ENCODE data around the gene RSPH6A.

- TF ChIP-seq, protein P1, sequence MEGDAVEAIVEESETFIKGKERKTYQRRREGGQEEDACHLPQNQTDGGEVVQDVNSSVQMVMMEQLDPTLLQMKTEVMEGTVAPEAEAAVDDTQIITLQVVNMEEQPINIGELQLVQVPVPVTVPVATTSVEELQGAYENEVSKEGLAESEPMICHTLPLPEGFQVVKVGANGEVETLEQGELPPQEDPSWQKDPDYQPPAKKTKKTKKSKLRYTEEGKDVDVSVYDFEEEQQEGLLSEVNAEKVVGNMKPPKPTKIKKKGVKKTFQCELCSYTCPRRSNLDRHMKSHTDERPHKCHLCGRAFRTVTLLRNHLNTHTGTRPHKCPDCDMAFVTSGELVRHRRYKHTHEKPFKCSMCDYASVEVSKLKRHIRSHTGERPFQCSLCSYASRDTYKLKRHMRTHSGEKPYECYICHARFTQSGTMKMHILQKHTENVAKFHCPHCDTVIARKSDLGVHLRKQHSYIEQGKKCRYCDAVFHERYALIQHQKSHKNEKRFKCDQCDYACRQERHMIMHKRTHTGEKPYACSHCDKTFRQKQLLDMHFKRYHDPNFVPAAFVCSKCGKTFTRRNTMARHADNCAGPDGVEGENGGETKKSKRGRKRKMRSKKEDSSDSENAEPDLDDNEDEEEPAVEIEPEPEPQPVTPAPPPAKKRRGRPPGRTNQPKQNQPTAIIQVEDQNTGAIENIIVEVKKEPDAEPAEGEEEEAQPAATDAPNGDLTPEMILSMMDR (conservative IDR thresholded peaks at IDR 0.05 in 1 of 2, IDR thresholded peaks at IDR 0.05 in 1 of 2; ENCODE audit: low read depth in 1 of 2, low read length in 2 of 2), result no peak
- no peak for TF ChIP-seq EZH2 (IDR thresholded peaks at IDR 0.05; ENCODE audit: low read length, missing control alignments)
Measured at GRCh38 chr19:45801603-45802175, 13.4 kb downstream of the RSPH6A start.

All from fibroblast of lung (primary cell).